DND-41 (cell line): Measurements from ENCODE around the gene OR52K1.

Experiments used
- CTCF ChIP-seq: IDR thresholded peaks from 2 replicates; pipeline ENCODE4 v1.5.1; 2012; ENCODE audit warnings: borderline replicate concordance, low read length, moderate library complexity, mild to moderate bottlenecking; ENCODE audit not compliant: poor library complexity, severe bottlenecking; ENCODE audit errors: extremely low read depth
- EZH2 ChIP-seq: IDR thresholded peaks from 3 replicates; pipeline ENCODE4 v1.6.1; 2012; ENCODE audit warnings: borderline replicate concordance, low read depth, mild to moderate bottlenecking, moderate library complexity, low read length, inconsistent platforms; ENCODE audit not compliant: severe bottlenecking

GRCh38 chr11:4514196-4514595, 31.8 kb downstream of the OR52K1 start:
- TF ChIP-seq CTCF (no peak), EZH2 (no peak)
